WTC11 (cell line): Measurements from ENCODE around the gene MTNR1A.

Experiments
- ELF4 ChIP-seq: sonication (generic); formaldehyde crosslinking; IDR thresholded peaks from 2 replicates; pipeline ENCODE4 v1.8.1; 2022; ENCODE audit warnings: low read depth, mild to moderate bottlenecking, moderate library complexity, missing genetic modification reagents
- ESRRA ChIP-seq: sonication (generic); formaldehyde crosslinking; IDR thresholded peaks from 2 replicates; pipeline ENCODE4 v1.8.1; 2022; ENCODE audit warnings: mild to moderate bottlenecking, missing genetic modification reagents, borderline replicate concordance
- FOXJ3 ChIP-seq: sonication (generic); formaldehyde crosslinking; IDR thresholded peaks from 2 replicates; pipeline ENCODE4 v1.9.0; 2021; ENCODE audit warnings: missing genetic modification reagents, mild to moderate bottlenecking, borderline replicate concordance
- RORB ChIP-seq: fragments of 250-450 bp; sonication (Bioruptor Pico); IDR thresholded peaks from 2 replicates; pipeline ENCODE4 v1.9.0; 2021; ENCODE audit warnings: mild to moderate bottlenecking
- SP1 ChIP-seq: sonication (generic); formaldehyde crosslinking; conservative IDR thresholded peaks from 2 replicates; pipeline ENCODE4 v1.8.1; 2022; ENCODE audit warnings: missing genetic modification reagents
- TF ChIP-seq, protein P1 (sequence below): sonication (generic); formaldehyde crosslinking; IDR thresholded peaks from 2 replicates; pipeline ENCODE4 v1.8.1; 2022; ENCODE audit warnings: low read depth, missing genetic modification reagents, borderline replicate concordance
- TF ChIP-seq, protein P2 (sequence below): fragments of 200-600 bp; IDR thresholded peaks from 2 replicates; pipeline ENCODE4 v1.8.0; 2022; ENCODE audit warnings: antibody characterized with exemption
- TF ChIP-seq, protein P3 (sequence below): sonication (generic); formaldehyde crosslinking; IDR thresholded peaks from 2 replicates; pipeline ENCODE4 v1.8.0; 2023; ENCODE audit warnings: missing genetic modification reagents
- TF ChIP-seq, protein P4 (sequence below): sonication (generic); formaldehyde crosslinking; IDR thresholded peaks from 2 replicates; pipeline ENCODE4 v1.8.1; 2023; ENCODE audit warnings: mild to moderate bottlenecking, moderate library complexity, missing genetic modification reagents
- TF ChIP-seq, protein P5 (sequence below): sonication (generic); formaldehyde crosslinking; IDR thresholded peaks from 2 replicates; pipeline ENCODE4 v1.8.1; 2022; ENCODE audit warnings: mild to moderate bottlenecking, moderate library complexity, missing genetic modification reagents
- TF ChIP-seq, protein P6 (sequence below): sonication (generic); formaldehyde crosslinking; IDR thresholded peaks from 2 replicates; pipeline ENCODE4 v1.8.0; 2022; ENCODE audit warnings: mild to moderate bottlenecking, missing genetic modification reagents
- TF ChIP-seq, protein P7 (sequence below): sonication (generic); formaldehyde crosslinking; IDR thresholded peaks from 2 replicates; pipeline ENCODE4 v1.8.0; 2022; ENCODE audit warnings: mild to moderate bottlenecking, missing genetic modification reagents

DNA sequence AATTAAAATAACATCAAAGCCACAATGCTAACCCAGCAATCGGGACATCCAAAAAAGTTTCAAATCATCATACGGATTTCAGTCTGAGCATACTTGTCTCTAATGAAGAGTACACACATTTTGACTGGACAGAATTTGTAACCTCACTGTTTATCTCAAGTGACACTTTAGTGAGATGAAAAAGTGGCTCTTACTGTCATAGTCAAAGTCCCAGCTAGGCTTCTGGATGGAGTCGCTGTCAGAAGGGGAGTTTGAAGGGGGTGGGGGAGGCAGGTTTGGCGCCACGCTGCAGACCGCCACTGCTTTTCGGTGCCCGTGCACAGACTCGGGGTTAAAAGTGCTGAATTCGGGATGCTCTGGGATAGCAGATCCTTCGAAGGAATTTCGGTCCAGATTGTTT, 41.0 kb upstream of the MTNR1A start:
- TF ChIP-seq, protein P1, sequence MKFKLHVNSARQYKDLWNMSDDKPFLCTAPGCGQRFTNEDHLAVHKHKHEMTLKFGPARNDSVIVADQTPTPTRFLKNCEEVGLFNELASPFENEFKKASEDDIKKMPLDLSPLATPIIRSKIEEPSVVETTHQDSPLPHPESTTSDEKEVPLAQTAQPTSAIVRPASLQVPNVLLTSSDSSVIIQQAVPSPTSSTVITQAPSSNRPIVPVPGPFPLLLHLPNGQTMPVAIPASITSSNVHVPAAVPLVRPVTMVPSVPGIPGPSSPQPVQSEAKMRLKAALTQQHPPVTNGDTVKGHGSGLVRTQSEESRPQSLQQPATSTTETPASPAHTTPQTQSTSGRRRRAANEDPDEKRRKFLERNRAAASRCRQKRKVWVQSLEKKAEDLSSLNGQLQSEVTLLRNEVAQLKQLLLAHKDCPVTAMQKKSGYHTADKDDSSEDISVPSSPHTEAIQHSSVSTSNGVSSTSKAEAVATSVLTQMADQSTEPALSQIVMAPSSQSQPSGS, result no peak
- TF ChIP-seq SP1 (CRISPR knock-in tag) (no peak), RORB (no peak), FOXJ3 (CRISPR knock-in tag) (no peak), ESRRA (CRISPR knock-in tag) (no peak), ELF4 (CRISPR knock-in tag) (no peak)
- TF ChIP-seq, protein P2, sequence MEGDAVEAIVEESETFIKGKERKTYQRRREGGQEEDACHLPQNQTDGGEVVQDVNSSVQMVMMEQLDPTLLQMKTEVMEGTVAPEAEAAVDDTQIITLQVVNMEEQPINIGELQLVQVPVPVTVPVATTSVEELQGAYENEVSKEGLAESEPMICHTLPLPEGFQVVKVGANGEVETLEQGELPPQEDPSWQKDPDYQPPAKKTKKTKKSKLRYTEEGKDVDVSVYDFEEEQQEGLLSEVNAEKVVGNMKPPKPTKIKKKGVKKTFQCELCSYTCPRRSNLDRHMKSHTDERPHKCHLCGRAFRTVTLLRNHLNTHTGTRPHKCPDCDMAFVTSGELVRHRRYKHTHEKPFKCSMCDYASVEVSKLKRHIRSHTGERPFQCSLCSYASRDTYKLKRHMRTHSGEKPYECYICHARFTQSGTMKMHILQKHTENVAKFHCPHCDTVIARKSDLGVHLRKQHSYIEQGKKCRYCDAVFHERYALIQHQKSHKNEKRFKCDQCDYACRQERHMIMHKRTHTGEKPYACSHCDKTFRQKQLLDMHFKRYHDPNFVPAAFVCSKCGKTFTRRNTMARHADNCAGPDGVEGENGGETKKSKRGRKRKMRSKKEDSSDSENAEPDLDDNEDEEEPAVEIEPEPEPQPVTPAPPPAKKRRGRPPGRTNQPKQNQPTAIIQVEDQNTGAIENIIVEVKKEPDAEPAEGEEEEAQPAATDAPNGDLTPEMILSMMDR, result no peak
- TF ChIP-seq, protein P3, sequence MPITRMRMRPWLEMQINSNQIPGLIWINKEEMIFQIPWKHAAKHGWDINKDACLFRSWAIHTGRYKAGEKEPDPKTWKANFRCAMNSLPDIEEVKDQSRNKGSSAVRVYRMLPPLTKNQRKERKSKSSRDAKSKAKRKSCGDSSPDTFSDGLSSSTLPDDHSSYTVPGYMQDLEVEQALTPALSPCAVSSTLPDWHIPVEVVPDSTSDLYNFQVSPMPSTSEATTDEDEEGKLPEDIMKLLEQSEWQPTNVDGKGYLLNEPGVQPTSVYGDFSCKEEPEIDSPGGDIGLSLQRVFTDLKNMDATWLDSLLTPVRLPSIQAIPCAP (CRISPR knock-in tag), result no peak
- TF ChIP-seq, protein P4, sequence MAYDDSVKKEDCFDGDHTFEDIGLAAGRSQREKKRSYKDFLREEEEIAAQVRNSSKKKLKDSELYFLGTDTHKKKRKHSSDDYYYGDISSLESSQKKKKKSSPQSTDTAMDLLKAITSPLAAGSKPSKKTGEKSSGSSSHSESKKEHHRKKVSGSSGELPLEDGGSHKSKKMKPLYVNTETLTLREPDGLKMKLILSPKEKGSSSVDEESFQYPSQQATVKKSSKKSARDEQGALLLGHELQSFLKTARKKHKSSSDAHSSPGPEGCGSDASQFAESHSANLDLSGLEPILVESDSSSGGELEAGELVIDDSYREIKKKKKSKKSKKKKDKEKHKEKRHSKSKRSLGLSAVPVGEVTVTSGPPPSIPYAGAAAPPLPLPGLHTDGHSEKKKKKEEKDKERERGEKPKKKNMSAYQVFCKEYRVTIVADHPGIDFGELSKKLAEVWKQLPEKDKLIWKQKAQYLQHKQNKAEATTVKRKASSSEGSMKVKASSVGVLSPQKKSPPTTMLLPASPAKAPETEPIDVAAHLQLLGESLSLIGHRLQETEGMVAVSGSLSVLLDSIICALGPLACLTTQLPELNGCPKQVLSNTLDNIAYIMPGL (CRISPR knock-in tag), result no peak
- TF ChIP-seq, protein P5, sequence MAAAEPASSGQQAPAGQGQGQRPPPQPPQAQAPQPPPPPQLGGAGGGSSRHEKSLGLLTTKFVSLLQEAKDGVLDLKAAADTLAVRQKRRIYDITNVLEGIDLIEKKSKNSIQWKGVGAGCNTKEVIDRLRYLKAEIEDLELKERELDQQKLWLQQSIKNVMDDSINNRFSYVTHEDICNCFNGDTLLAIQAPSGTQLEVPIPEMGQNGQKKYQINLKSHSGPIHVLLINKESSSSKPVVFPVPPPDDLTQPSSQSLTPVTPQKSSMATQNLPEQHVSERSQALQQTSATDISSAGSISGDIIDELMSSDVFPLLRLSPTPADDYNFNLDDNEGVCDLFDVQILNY (CRISPR knock-in tag), result no peak
- TF ChIP-seq, protein P6, sequence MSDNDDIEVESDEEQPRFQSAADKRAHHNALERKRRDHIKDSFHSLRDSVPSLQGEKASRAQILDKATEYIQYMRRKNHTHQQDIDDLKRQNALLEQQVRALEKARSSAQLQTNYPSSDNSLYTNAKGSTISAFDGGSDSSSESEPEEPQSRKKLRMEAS (CRISPR knock-in tag), result no peak
- TF ChIP-seq, protein P7, sequence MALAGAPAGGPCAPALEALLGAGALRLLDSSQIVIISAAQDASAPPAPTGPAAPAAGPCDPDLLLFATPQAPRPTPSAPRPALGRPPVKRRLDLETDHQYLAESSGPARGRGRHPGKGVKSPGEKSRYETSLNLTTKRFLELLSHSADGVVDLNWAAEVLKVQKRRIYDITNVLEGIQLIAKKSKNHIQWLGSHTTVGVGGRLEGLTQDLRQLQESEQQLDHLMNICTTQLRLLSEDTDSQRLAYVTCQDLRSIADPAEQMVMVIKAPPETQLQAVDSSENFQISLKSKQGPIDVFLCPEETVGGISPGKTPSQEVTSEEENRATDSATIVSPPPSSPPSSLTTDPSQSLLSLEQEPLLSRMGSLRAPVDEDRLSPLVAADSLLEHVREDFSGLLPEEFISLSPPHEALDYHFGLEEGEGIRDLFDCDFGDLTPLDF, result no peak
